Left lung (tissue), 10 donors: ENCODE measurements around the gene AQP11. TPM values are rescaled to one million over a fixed set of nuclear protein-coding genes. Genes with fewer than 3 reads are reported as not detected.
A peak's percentile ranks its signal among the peaks of the same experiment; 100 is the strongest.
"Not testable (repeated sequence)": the region's sequence is repeated elsewhere in the genome, so short reads cannot be mapped to it uniquely, and the experiment has no call there.

Experiments used
- ATAC-seq: fragments of 200-7000 bp; cut with Tn5 transposase; one replicate; pipeline ENCODE4 v1.9.1; 2020; ENCODE audit warnings: moderate library complexity
- DNase-seq, 4 donors: peaks; one replicate each; pipeline ENCODE4 v3.0.0-alpha.2; 2013 to 2020
- H3K27ac ChIP-seq, 2 donors: fragments of 200-600 bp; sonication (generic) in 1 of 2; one replicate each; pipeline versions ENCODE4 v1.5.0 to v1.8.0; 2020 to 2021
- H3K27me3 ChIP-seq, 2 donors: fragments of 200-600 bp; sonication (generic) in 1 of 2; one replicate each; pipeline versions ENCODE4 v1.5.0 to v1.8.0; 2020 to 2021
- H3K36me3 ChIP-seq, 2 donors: fragments of 200-600 bp; sonication (generic) in 1 of 2; one replicate each; pipeline versions ENCODE4 v1.5.0 to v1.8.0; 2020 to 2021
- H3K4me1 ChIP-seq, 2 donors: fragments of 200-600 bp; one replicate each; pipeline ENCODE4 v1.8.0; 2021
- H3K4me3 ChIP-seq, 2 donors: fragments of 200-600 bp; sonication (generic) in 1 of 2; one replicate each; pipeline versions ENCODE4 v1.5.0 to v1.8.0; 2020 to 2021; ENCODE audit warnings: mild to moderate bottlenecking in 1 of 2
- H3K9me3 ChIP-seq, 2 donors: fragments of 200-600 bp; sonication (generic) in 1 of 2; one replicate each; pipeline versions ENCODE4 v1.5.0 to v1.8.0; 2020 to 2021
- CTCF ChIP-seq, 2 donors: fragments of 200-600 bp; sonication (generic) in 1 of 2; IDR thresholded peaks; one replicate each; pipeline versions ENCODE4 v1.5.0 to v1.8.0; 2021; ENCODE audit warnings: antibody characterized with exemption in 2 of 2
- intact Hi-C, 2 donors: fragments of 100-400 bp; cut with DNase I; formaldehyde crosslinking; loops; one replicate each; pipeline versions ENCODE4 v1.11.2 to v1.14.2; 2022
- polyA plus RNA-seq, 6 donors: library from polyadenylated mRNA; unstranded; fragments of 120-200 nt; gene quantifications; one replicate each; pipeline ENCODE4 v1.2.1, GENCODE V29; 2013; ENCODE audit not compliant: insufficient read length in 6 of 6
- total RNA-seq, 2 donors: library from RNA; stranded (reverse); fragmentation: NEBNext Ultra II Directional; extraction: Animal tissue kit (Norgen Biotek cat#: 25700); gene quantifications; one replicate each; pipeline ENCODE4 v1.2.1, GENCODE V29; 2021
- donor health status: DM: no; HTN: yes; CAD: no.
- donor health status: DM: no; HTN: no; CAD: no.

AQP11 gene
- total and polyA plus RNA-seq, 8 donors: 0.94 to 3.4 (median 3.0) TPM

GRCh38 chr11:77611921-77612320 is 22.2 kb downstream of the AQP11 start:
- no peak for DNase-seq
- H3K4me3 ChIP-seq: no peak overlapping the region
- no peaks in the 10 kb centered on the region for H3K27me3 ChIP-seq
- no peaks in the 10 kb centered on the region for H3K9me3 ChIP-seq
- H3K27ac ChIP-seq: no peak overlapping the region
- intact Hi-C loops: no loop called here
- no peak for TF ChIP-seq CTCF (IDR thresholded peaks at IDR 0.05)
- peaks cover 0 to 74% of the 10 kb centered on the region in 2 donors for H3K36me3 ChIP-seq
- no peaks in the 10 kb centered on the region for H3K4me1 ChIP-seq
- no peak for ATAC-seq

GRCh38 chr11:77617892-77618291 is 28.1 kb downstream of the AQP11 start:
- intact Hi-C loops: no loop called here
- no peak for TF ChIP-seq CTCF (IDR thresholded peaks at IDR 0.05)
- Histone ChIP-seq H3K27ac (no peak overlapping the region), H3K4me1 (no peaks in the 10 kb centered on the region), H3K9me3 (no peaks in the 10 kb centered on the region), H3K27me3 (no peaks in the 10 kb centered on the region), H3K36me3 (peaks cover 0 to 91% of the 10 kb centered on the region in 2 donors), H3K4me3 (no peak overlapping the region)
- ATAC-seq: no peak
- no peak for DNase-seq

- H3K4me3 ChIP-seq: no peak overlapping the region
- peak; percentile 60 for ATAC-seq
- peak; percentile 51 to 60 for TF ChIP-seq CTCF (IDR thresholded peaks at IDR 0.05)
- peak in 2 of 4 donors; percentile 18 to 32 for DNase-seq
- peaks cover 0 to 95% of the 10 kb centered on the region in 2 donors for H3K36me3 ChIP-seq
- intact Hi-C loops: no loop called here
- H3K27me3 ChIP-seq: no peaks in the 10 kb centered on the region
- no peaks in the 10 kb centered on the region for H3K4me1 ChIP-seq
- no peaks in the 10 kb centered on the region for H3K9me3 ChIP-seq
- H3K27ac ChIP-seq: no peak overlapping the region
These were observed 29.9 kb downstream of the AQP11 start for GRCh38 chr11:77619576-77620198.

- H3K4me1 ChIP-seq: peaks cover 0 to 29% of the 10 kb centered on the region in 2 donors
- no peak overlapping the region for H3K4me3 ChIP-seq
- no peaks in the 10 kb centered on the region for H3K27me3 ChIP-seq
- no peak for TF ChIP-seq CTCF (IDR thresholded peaks at IDR 0.05)
- no peaks in the 10 kb centered on the region for H3K9me3 ChIP-seq
- ATAC-seq (no peak), DNase-seq (no peak)
- intact Hi-C loops: no loop called here
- peaks cover 0 to 18% of the 10 kb centered on the region in 2 donors for H3K36me3 ChIP-seq
- H3K27ac ChIP-seq: no peak overlapping the region
These were observed 40.5 kb downstream of the AQP11 start for GRCh38 chr11:77630157-77630710.

- ATAC-seq, H3K27me3 ChIP-seq, H3K9me3 ChIP-seq, intact Hi-C loops, H3K4me3 ChIP-seq, H3K36me3 ChIP-seq: not testable (repeated sequence)
- Histone ChIP-seq H3K4me1 (peaks cover 6 to 47% of the 10 kb centered on the region in 2 donors), H3K27ac (peak overlapping the region in 1 of 2 donors; percentile 54)
- peak in 1 of 4 donors; percentile 37 for DNase-seq
These were observed 44.2 kb downstream of the AQP11 start for GRCh38 chr11:77633926-77634325.
